ENCODE results near the gene LMNTD2.

Gene LMNTD2, protein sequence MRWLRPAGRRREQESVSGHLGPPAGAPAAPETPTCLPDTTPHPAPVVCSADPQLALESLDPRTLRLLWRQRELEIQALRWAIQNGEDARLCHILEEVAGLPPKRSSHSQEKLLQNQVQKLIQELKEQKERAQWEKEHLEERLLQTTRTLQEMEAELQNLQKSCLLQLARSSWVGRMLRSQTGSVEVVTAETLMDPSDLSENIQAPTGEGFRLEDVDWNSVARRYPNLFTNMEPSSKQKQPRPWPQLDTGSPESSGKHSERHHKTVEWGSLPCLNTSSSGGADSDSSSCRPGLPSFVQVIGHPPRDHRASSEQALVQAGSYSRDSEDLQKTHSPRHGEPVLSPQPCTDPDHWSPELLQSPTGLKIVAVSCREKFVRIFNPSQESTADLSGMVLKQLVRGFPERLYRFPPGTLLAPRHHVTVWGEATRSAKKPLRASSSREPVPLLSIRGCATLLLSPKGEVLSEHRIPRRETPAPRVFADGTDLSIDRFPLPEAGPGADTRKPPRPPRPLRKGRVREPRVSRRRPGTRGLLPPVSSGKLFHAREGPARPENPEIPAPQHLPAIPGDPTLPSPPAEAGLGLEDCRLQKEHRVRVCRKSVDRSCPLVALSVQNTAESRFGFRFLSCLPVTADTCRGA

DNA sequence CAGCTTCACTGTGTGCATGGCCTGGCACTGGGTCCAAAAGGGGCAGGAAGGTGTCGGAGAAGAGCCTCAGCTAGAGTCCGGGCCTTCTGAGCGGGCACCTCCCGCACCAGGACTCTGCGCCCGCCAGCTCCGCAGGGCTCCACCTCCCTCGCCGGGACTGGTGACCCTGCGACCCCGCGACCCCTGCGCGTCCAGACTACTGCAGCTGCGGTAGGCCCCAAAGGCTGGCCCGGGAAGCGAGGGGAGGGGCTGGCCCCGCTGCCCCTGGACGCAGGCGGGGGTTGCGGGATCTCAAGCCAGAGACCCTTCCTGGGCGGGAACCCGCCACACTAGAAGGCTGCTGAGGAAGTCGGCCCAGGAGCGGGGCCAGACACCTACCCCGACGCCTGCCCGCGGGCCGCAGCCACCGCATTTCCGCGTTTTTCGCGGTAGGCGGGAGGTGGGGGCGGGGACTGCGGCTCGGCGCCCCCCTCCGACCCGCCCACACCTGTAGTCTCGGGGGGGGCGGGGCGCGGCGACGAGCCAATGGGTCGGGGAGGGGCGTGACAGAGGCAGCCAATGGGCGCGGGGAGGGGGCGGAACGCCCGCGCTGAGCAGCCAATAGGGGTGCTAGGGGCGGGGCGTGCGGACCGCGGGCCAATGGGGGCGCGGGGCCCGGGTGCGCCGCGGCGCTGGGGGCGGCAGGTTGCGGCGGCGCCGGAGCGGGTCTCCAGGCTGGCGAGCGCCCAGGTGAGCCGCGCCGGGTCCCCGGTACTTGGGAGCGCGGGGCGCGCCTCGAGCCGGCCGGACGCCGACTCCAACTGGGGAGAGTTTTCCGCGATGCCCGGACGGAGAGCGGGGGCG, at the start of gene LMNTD2, which contains the start of gene RASSF7:
Gene LMNTD2, minus strand, starts transcription at position 434 of the 843 bp plus-strand sequence. Its CDS starts 22 bp downstream, at position 412.
Gene RASSF7, plus strand, starts transcription at position 666 of the 843 bp plus-strand sequence. CDS start 799 bp downstream, outside the sequence.
- DNase-seq (ENCODE audit: low read depth) = no peak

DNA sequence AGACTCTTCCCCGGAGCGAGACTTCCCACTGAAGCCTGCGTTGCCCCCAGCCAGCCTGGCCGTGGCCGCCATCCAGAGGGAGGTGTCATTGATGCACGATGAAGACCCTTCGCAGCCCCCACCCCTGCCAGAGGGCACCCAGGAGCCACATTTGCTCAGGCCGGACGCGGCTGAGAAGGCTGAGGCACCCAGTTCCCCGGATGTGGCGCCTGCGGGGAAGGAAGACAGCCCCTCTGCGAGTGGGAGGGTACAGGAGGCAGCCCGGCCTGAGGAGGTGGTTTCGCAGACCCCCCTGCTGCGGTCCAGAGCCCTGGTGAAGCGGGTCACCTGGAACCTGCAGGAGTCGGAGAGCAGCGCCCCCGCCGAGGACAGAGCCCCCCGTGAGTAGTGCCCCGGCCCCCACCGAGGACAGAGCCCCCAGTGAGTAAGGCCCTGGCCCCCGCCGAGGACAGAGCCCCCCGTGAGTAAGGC, 48.8 kb upstream of the LMNTD2 start:
- no peak for DNase-seq (ENCODE audit: low read depth)

DNA sequence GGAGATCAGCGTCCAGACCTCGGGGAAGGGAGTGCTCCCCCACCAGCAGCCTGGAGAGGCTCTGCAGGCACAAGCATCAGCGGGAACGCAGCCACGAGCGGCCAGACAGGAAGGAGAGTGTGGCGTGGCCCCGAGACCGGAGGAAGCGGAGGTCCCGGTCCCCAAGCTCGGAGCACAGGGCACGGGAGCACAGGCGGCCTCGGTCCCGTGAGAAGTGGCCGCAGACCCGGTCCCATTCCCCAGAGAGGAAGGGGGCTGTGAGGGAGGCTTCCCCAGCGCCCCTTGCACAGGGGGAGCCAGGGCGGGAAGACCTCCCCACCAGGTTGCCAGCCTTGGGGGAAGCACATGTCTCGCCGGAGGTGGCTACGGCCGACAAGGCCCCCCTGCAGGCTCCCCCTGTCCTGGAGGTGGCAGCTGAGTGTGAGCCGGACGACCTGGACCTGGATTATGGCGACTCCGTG, 48.3 kb upstream of the LMNTD2 start:
- no peak for DNase-seq (ENCODE audit: low read depth)

DNA sequence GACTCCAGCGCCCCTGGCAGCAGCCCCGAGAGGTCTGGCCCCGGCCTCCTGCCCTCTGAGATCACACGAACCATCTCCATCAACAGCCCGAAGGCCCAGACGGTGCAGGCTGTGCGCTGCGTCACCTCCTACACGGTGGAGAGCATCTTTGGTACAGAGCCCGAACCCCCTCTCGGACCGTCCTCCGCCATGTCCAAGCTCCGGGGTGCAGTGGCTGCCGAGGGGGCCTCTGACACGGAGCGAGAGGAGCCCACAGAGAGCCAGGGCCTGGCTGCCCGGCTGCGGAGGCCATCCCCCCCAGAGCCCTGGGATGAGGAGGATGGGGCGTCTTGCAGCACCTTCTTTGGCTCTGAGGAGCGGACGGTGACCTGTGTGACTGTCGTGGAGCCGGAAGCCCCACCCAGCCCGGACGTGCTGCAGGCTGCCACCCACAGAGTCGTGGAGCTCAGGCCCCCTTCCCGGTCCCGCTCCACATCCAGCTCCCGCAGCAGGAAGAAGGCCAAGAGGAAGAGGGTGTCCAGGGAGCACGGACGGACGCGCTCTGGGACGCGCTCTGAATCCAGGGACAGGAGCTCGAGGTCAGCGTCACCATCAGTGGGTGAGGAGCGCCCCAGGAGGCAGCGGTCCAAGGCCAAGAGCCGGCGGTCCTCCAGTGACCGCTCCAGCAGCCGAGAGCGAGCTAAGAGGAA, 47.6 kb upstream of the LMNTD2 start:
- DNase-seq (ENCODE audit: low read depth) = no peak

DNA sequence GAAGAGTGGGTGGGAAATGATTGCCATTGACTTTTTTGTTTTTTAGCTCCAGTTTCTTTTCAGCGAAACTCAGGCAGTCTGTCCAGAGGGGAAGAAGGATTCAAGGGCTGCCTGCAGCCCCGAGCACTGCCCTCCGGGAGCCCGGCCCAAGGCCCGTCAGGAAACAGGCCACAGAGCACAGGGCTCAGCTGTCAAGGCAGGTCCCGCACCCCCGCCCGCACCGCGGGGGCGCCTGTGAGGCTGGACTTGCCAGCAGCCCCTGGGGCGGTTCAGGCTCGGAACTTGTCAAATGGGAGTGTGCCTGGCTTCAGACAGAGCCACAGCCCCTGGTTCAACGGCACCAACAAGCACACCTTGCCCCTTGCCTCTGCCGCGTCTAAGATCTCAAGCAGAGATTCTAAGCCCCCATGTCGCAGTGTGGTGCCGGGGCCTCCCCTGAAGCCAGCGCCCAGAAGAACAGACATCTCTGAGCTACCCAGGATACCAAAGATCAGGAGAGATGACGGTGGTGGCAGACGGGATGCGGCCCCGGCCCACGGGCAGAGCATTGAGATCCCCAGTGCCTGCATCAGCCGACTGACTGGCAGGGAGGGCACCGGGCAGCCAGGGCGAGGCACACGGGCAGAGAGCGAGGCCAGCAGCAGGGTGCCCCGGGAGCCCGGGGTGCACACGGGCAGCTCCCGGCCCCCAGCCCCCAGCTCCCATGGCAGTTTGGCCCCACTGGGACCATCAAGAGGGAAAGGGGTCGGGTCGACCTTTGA, 46.7 kb upstream of the LMNTD2 start:
- no peak for DNase-seq (ENCODE audit: low read depth)

DNA sequence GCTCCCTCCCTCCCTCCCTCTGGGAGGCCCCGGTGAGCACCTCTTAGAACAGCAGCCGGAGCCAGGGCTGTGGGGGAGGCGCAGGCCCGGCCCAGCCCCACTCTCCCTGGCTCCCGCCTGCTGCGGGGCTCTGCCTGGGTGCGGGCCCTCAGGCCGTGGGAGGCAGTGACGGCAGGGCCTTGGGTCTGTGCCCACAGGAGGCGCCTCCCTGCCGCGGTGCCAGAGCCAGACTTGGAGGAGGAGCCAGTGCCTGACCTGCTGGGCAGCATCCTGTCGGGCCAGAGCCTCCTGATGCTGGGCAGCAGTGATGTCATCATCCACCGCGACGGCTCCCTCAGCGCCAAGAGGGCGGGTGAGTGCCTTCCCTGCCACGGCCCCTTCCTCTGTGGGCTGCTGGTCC, 45.7 kb upstream of the LMNTD2 start:
- DNase-seq (ENCODE audit: low read depth) = no peak

DNA sequence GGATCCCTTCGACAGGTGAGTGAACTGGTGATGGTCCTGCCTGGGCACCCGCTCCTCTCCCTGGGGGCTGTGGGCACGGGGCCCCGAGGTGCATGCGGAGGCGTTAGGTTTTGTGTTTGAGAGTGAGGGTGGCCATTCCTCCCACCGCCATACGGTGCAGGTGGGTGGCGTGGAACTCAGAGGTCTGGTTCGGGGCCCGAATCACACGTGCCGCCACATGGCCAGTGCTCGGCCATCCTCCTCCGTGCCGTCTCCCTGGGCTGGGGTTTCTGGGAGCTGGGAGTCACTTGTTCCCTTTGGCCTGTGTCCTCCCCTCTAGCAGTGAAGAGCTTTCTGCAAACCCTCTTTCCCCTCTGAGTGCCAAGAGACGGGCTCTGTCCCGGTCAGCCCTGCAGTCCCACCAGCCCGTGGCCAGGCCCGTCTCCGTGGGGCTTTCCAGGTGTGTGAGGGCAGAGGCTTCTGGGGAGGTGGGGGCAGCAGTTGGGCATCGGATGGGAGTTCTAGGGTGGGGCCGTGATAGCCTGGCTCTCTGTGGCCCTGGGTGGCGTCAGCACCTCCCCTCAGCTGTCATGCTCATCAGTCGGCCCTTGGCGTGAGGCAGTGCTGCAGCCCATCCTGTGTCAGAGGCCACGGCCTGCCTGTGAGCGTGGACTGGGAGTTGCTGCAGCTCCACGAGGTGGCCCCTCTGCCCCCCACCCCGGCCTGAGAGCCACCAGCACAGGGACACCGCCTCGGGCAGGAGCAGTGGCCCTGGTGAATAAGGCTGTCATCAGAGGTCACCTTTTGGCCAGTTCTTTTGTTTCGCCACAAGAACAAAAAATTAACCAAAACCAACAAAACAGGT, 45.0 kb upstream of the LMNTD2 start:
- no peak for DNase-seq (ENCODE audit: low read depth)

DNA sequence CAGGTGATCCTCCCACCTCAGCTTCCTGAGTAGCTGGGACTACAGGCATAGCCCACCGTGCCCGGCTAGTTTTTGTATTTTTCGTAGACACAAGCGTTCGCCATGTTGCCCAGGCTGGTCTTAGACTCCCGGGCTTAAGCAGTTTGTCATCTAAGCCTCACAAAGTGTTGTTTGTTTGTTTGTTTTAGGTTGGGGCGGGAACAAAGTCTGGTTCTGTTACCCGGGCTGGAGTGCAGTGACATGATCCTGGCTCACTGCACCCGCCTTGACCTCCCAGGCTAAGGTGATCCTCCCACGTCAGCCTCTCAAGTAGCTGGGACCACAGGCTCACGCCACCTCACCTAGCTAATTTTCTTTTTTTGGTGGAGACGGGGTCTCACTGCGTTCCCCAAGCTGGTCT, 42.6 kb upstream of the LMNTD2 start:
- DNase-seq (ENCODE audit: low read depth) = no peak

DNA sequence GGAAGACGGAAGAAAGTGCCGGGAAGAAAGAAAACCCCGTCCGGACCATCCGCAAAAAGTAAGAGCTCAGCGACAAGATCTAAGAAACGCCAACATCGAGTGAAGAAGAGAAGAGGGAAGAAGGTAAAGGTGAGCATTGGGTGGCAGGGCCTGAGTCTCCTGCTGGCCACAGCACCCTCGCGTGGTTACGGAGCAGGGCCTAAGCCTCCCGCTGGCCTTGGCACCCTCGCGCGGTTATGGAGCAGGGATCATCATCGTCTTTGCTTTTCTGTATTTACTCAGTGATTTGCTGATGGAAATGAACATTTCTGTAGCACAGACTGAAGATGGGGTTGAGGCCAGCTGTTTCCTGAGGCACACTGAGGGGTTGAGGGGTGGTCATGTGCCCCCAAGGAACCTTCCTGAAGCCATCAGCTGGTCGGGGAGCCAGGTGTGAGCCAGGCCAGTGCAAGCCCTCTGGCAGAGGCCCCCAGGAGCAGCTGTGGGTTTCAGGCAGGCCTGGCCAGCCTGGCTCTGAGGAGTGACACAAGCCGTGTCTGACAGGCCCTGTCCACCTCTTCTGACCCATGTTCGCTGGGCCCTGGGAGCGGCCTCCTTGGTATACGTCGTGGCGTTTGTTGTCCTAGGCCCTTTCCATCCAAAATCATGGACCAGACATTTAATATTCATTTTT, 41.2 kb upstream of the LMNTD2 start:
- DNase-seq (ENCODE audit: low read depth) = no peak

DNA sequence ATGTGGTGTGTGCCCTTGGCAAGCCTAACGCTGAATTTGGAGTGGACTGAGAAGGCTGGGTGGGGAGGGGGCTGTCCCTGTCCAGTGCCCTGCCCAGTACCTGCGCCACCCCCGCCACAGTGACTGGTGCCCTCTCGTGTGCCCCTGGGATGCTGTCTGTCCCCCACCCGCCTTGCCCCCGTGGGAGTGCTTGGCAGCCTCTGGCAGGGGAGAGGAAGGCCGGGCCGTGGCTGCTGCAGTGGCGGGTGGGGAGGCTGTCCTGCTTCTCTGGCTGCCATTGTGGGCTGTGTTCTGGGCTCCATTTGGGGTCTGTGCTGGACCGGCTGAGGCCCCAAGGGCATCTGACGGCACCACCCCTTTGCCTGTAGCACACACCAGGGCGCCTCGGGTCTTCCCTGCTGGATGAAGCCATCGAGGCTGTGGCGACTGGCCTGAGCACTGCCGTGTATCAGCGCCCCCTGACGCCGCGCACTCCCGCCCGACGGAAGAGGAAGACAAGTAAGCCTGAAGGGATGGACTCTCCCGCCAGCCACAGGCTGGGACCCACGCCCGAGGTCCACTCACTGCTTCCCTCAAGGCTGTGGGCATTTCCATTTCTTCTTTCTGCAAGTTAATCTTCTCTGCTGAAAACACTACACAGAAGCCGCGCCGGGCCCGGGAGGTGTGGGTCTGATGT, 37.6 kb upstream of the LMNTD2 start:
- no peak for DNase-seq (ENCODE audit: low read depth)

DNA sequence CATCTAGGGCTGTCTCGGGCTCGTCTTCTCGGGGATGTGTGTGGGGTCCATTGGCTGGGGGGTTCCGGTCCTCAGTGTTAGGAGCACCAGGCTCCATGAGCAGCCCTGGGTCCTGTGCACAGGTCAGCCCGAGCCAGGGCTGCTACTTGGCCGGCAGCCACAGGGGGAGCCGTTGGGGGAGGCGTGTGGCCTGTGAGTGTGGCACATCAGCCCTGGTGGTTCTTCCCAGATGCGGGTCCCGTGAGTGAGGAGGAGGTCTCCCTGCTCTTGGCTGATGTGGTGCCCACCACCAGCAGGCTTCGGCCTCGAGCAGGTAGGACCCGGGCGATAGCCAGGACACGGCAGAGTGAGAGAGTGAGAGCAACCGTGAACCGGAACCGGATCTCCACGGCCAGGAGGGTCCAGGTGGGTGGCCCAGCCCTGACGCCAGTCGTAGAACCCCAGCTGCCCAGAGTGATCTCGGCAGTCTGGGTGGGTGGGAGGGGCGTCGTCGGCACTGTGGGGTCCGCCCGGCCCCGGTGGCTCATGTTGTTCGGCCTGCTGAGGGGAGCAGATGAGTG, 36.7 kb upstream of the LMNTD2 start:
- no peak for DNase-seq (ENCODE audit: low read depth)

DNA sequence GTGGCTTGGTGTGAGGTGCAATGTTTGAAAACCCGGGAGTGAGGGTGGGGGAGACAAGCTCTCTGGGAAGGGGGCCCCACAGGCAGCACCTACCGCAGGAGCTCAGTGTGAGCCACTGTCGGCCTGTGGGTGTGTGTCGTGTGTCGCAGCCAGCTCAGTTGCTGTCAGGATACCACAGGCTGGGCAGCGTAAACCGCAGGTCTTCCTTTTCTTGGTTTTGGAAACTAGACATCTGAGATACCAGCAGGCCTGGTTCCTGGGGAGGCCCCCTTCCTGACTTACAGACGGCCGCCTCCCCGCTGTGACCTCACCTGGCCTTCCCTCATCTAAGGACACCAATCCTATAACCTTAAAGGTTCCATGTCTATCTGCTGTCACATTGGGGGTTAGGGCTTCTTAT, 35.8 kb upstream of the LMNTD2 start:
- DNase-seq (ENCODE audit: low read depth) = no peak

DNA sequence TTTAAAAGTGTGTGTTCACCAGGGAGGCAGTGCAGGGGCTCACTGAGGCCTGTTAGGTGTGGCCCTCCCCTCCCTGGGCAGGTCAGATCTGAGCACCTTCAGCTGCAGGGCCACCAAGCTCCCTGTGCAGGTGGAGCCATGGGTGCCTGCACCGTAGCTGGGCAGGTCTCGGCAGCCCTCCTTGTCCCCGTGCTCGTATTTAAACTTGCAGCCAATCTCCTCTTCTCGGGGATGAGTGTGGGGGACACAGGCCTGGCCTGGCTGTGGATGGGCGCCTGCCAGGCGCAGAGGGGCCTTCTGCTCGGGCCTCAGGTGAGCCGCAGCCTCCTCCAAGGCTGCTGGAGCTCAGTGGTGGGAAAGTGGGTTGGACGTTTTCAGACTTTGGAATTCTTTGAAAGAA, 34.9 kb upstream of the LMNTD2 start:
- no peak for DNase-seq (ENCODE audit: low read depth)

DNA sequence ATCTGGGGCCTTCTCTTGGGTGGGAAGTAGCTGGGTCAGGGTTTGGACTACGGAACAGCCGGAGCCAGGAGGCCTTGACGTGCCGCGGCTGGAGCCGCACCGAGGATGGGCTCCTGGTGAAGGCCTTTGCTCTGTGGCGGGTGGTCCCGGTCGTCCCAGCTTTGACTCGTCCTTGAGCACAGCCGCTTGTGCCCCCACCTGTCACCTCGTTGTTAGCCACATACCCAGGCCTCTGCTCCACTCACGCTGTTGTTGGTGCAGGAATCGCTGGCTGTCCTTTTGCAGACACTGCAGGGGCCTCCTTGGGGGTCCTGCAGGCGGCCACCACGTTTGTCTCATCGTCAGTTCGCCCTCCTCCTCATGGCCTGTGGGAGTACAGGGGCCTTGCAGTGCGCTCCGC, 32.8 kb upstream of the LMNTD2 start:
- no peak for DNase-seq (ENCODE audit: low read depth)

DNA sequence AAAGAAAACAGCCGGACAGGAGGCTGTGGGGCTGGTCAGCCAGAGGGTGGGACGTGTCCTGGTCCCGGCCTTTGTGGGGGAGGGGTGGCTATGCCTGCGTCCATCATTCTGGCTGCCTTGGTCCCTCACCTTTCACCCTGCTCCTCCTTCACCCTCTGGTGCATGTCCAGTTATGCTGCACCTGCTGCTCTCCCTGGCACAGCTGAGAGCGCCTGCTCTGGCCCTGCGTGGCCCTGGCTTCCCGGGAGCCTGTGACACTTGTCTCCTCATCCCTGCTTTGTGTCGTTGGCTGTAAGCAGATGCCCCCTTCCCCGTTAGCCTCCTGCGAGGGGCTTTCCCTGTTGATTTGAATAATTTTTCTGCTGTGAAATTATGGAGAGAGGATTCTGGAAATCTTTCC, 32.4 kb upstream of the LMNTD2 start:
- DNase-seq (ENCODE audit: low read depth) = no peak

DNA sequence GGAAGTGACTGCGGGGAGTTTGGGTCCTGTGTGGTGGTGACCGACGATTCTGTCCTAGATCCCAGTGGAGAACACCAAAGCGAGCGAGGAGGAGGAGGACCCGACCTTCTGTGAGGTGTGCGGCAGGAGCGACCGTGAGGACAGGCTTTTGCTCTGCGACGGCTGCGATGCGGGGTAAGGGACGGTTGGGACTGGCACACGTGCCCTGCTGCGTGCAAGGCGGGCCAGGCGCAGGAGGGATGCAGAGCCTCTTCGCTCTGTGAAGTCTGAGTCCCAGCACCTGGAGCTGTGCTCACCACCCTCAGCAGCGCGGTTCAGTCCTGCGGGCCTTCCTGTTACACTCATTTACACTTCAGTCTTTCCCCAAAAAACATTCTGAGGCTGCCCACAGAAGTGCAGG, 32.0 kb upstream of the LMNTD2 start:
- DNase-seq (ENCODE audit: low read depth) = no peak

DNA sequence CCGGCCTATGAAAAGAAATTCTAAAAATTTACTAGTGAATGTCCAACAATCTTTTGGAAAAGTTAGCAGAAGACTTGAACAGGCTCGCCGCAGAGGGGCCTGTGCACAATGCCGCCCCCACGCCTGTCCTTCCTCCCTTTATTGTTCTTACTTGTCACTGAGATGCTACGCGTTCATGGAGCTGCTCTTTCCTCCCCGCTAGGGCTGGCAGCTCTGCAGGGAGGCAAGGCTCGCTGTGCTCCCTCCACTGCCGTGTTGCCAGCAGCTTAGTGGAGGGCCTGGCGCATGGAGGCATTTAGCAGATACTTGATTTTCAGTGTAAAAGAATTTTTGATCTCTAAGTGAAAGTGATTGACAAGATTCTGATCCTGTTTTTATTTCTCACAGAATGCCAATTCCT, 30.5 kb upstream of the LMNTD2 start:
- no peak for DNase-seq (ENCODE audit: low read depth)

DNA sequence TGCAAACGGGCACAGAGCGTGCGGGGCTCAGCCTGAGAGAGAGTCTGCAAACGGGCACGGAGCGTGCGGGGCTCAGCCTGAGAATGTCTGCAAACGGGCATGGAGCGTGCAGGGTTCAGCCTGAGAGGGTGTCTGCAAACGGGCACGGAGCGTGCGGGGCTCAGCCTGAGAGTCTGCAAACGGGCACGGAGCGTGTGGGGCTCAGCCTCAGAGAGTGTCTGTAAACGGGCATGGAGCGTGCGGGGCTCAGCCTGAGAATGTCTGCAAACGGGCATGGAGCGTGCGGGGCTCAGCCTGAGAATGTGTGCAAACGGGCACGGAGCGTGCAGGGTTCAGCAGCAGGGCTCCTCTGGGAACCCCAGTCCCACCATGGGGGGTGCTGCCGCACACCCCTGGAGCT, 29.3 kb upstream of the LMNTD2 start:
- no peak for DNase-seq (ENCODE audit: low read depth)

DNA sequence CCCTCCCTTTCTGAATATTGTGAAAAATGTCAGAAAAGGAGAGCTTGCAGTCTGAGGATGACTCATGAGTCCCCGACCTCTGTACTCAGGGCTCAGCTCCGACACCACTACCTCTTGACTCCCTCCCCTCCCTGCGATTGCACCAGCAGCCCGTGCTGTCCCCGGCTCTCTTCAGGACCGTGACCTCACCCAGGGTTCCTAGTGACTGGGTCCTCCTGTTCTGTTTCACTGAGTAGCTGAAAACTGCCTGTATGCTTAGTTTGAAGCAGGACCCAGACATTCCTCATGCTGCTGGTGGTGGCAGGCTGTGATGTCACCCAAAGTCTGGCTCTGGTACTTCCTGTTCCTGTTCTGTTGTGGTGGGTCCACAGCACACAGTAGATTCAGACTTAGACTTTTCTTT, 27.4 kb upstream of the LMNTD2 start:
- no peak for DNase-seq (ENCODE audit: low read depth)

Data from HS-5 (cell line).